ENCODE data around the gene CBFB. TPM values are rescaled to one million over a fixed set of nuclear protein-coding genes. Genes with fewer than 3 reads are reported as not detected.
"Not testable (repeated sequence)": the region's sequence is repeated elsewhere in the genome, so short reads cannot be mapped to it uniquely, and the experiment has no call there.

The CBFB gene
- polyA plus RNA-seq, 1 donor (not counting 4 experiments of a cell fraction or from before 2014, with no cell fraction given) = 39.7 TPM

GRCh38 chr16:67040166-67040565, 11.2 kb downstream of the CBFB start:
- FAIRE-seq (no peak), DNase-seq (ENCODE audit: low read depth, low spot score) (no peak)
- H3K4me2 ChIP-seq (ENCODE audit: control insufficient read depth, extremely low read depth, insufficient read depth, low read depth, low read length) = no peak overlapping the region
- no peak overlapping the region for H3K4me3 ChIP-seq (ENCODE audit: control insufficient read depth in 2 of 3, extremely low read depth in 1 of 3, insufficient read depth in 2 of 3, low read depth in 1 of 3, low read length in 3 of 3)
- peaks cover 3% of the 10 kb centered on the region for H4K20me1 ChIP-seq (ENCODE audit: control insufficient read depth, extremely low read depth, insufficient read depth, low read length)
- no peak overlapping the region for H2AFZ ChIP-seq (ENCODE audit: control insufficient read depth, low read length)
- no peaks in the 10 kb centered on the region for H3K9me1 ChIP-seq (ENCODE audit: control insufficient read depth, extremely low read depth, insufficient read depth, low read length)
- no peak overlapping the region for H3K9ac ChIP-seq (ENCODE audit: control insufficient read depth, extremely low read depth, insufficient read depth, low read length)
- no peak overlapping the region for H3K27ac ChIP-seq (ENCODE audit: control insufficient read depth, insufficient read depth, low read length)
- TF ChIP-seq CTCF (optimal IDR thresholded peaks at IDR 0.05 in 1 of 3, IDR thresholded peaks at IDR 0.05 in 1 of 3, conservative IDR thresholded peaks at IDR 0.05 in 1 of 3; ENCODE audit: extremely low read depth in 1 of 3, insufficient read depth in 2 of 3, low read length in 3 of 3) (no peak), EZH2 (IDR thresholded peaks at IDR 0.05; ENCODE audit: low read length) (no peak)
- H3K9me3 ChIP-seq (ENCODE audit: control insufficient read depth, low read depth, low read length) = no peaks in the 10 kb centered on the region
- peaks cover 0 to 2% of the 10 kb centered on the region in 2 experiments for H3K36me3 ChIP-seq (ENCODE audit: control insufficient read depth in 2 of 2, extremely low read depth in 1 of 2, insufficient read depth in 2 of 2, low read length in 2 of 2)
- dilution Hi-C loops (cut with MboI; ENCODE audit: extremely low pct_ligation_motif_present, low sequenced_read_pairs) = no loop called here
- no peaks in the 10 kb centered on the region for H3K4me1 ChIP-seq (ENCODE audit: control insufficient read depth, extremely low read depth, insufficient read depth, low read length)
- H3K27me3 ChIP-seq (ENCODE audit: control insufficient read depth, extremely low read depth, insufficient read depth, low read length) = no peaks in the 10 kb centered on the region
- H3K79me2 ChIP-seq (ENCODE audit: control insufficient read depth, insufficient read depth, low read length) = peaks cover 61% of the 10 kb centered on the region

- Histone ChIP-seq H2AFZ (ENCODE audit: control insufficient read depth, low read length) (no peak overlapping the region), H3K27ac (ENCODE audit: control insufficient read depth, insufficient read depth, low read length) (no peak overlapping the region), H3K4me2 (ENCODE audit: control insufficient read depth, extremely low read depth, insufficient read depth, low read depth, low read length) (no peak overlapping the region), H3K36me3 (ENCODE audit: control insufficient read depth in 2 of 2, extremely low read depth in 1 of 2, insufficient read depth in 2 of 2, low read length in 2 of 2) (peaks cover 0 to 2% of the 10 kb centered on the region in 2 experiments), H3K79me2 (ENCODE audit: control insufficient read depth, insufficient read depth, low read length) (peaks cover 55% of the 10 kb centered on the region), H3K9me1 (ENCODE audit: control insufficient read depth, extremely low read depth, insufficient read depth, low read length) (no peaks in the 10 kb centered on the region), H3K4me3 (ENCODE audit: control insufficient read depth in 2 of 3, extremely low read depth in 1 of 3, insufficient read depth in 2 of 3, low read depth in 1 of 3, low read length in 3 of 3) (no peak overlapping the region), H4K20me1 (ENCODE audit: control insufficient read depth, extremely low read depth, insufficient read depth, low read length) (peaks cover 3% of the 10 kb centered on the region), H3K9ac (ENCODE audit: control insufficient read depth, extremely low read depth, insufficient read depth, low read length) (no peak overlapping the region), H3K27me3 (ENCODE audit: control insufficient read depth, extremely low read depth, insufficient read depth, low read length) (no peaks in the 10 kb centered on the region), H3K4me1 (ENCODE audit: control insufficient read depth, extremely low read depth, insufficient read depth, low read length) (no peaks in the 10 kb centered on the region), H3K9me3 (ENCODE audit: control insufficient read depth, low read depth, low read length) (no peaks in the 10 kb centered on the region)
- dilution Hi-C loops (cut with MboI; ENCODE audit: extremely low pct_ligation_motif_present, low sequenced_read_pairs) = no loop called here
- FAIRE-seq (no peak), DNase-seq (ENCODE audit: low read depth, low spot score) (no peak)
- no peak for TF ChIP-seq CTCF (optimal IDR thresholded peaks at IDR 0.05 in 1 of 3, IDR thresholded peaks at IDR 0.05 in 1 of 3, conservative IDR thresholded peaks at IDR 0.05 in 1 of 3; ENCODE audit: extremely low read depth in 1 of 3, insufficient read depth in 2 of 3, low read length in 3 of 3)
- TF ChIP-seq EZH2 (IDR thresholded peaks at IDR 0.05; ENCODE audit: low read length) = no peak
Observed at GRCh38 chr16:67040906-67041305, 12.0 kb downstream of the CBFB start.

- H3K9me1 ChIP-seq (ENCODE audit: control insufficient read depth, extremely low read depth, insufficient read depth, low read length); H4K20me1 ChIP-seq (ENCODE audit: control insufficient read depth, extremely low read depth, insufficient read depth, low read length); H3K9ac ChIP-seq (ENCODE audit: control insufficient read depth, extremely low read depth, insufficient read depth, low read length); H3K9me3 ChIP-seq (ENCODE audit: control insufficient read depth, low read depth, low read length); H3K4me1 ChIP-seq (ENCODE audit: control insufficient read depth, extremely low read depth, insufficient read depth, low read length); H3K27me3 ChIP-seq (ENCODE audit: control insufficient read depth, extremely low read depth, insufficient read depth, low read length); H3K4me2 ChIP-seq (ENCODE audit: control insufficient read depth, extremely low read depth, insufficient read depth, low read depth, low read length); FAIRE-seq; H3K27ac ChIP-seq (ENCODE audit: control insufficient read depth, insufficient read depth, low read length); DNase-seq (ENCODE audit: low read depth, low spot score); H3K36me3 ChIP-seq (ENCODE audit: control insufficient read depth in 2 of 2, extremely low read depth in 1 of 2, insufficient read depth in 2 of 2, low read length in 2 of 2); H3K4me3 ChIP-seq (ENCODE audit: control insufficient read depth in 2 of 3, extremely low read depth in 1 of 3, insufficient read depth in 2 of 3, low read depth in 1 of 3, low read length in 3 of 3); H2AFZ ChIP-seq (ENCODE audit: control insufficient read depth, low read length); dilution Hi-C loops (cut with MboI; ENCODE audit: extremely low pct_ligation_motif_present, low sequenced_read_pairs): not testable (repeated sequence)
- peaks cover 50% of the 10 kb centered on the region for H3K79me2 ChIP-seq (ENCODE audit: control insufficient read depth, insufficient read depth, low read length)
Observed at GRCh38 chr16:67041520-67041919, 12.6 kb downstream of the CBFB start.
